Endothelial cell of umbilical vein (primary cell): ENCODE measurements around the gene NEIL3. TPM values are rescaled to one million over a fixed set of nuclear protein-coding genes. Genes with fewer than 3 reads are reported as not detected.

Experiments
- BruUV-seq: library from RNA; stranded (reverse); fragments of 400-500 nt; replicated peaks from 2 replicates; lab custom pipeline; 2021; lab: Mats Ljungman, UMichigan
- CTCF ChIA-PET: fragments of 300-600, 350-600 bp; sonication (Branson Sonifier 250); formaldehyde crosslinking; loops from one replicate; lab custom pipeline; 2021; ENCODE audit warnings: antibody characterized with exemption, inconsistent platforms; lab: Charles Lee
- POLR2A ChIA-PET: fragments of 300-600, 350-600 bp; sonication (Branson Sonifier 250); formaldehyde crosslinking; loops from one replicate; lab custom pipeline; 2021; ENCODE audit warnings: antibody characterized with exemption, inconsistent platforms; lab: Charles Lee
- DNase-seq: peaks from one replicate; pipeline ENCODE4 v3.0.0-alpha.2; 2011; ENCODE audit warnings: low read depth, low spot score
- FAIRE-seq: peaks from 2 replicates; lab custom pipeline; 2011; peaks lifted over from hg19 to GRCh38; lab: Jason Lieb, UNC
- H2AFZ ChIP-seq: 2 replicates; pipeline ENCODE4 v1.6.0; 2012; ENCODE audit warnings: low read depth, low read length, control low read depth, inconsistent platforms
- H3K27ac ChIP-seq: 2 replicates; pipeline ENCODE4 v1.5.1; 2011; ENCODE audit warnings: low read depth, mild to moderate bottlenecking, control low read depth, low read length, moderate library complexity; ENCODE audit not compliant: insufficient read depth
- H3K27me3 ChIP-seq, 2 experiments: 2 replicates each; pipeline versions ENCODE4 v1.6.0 to v1.6.1; 2011; ENCODE audit warnings: low read length in 2 of 2, mixed read lengths in 1 of 2; ENCODE audit not compliant: control insufficient read depth in 2 of 2, insufficient read depth in 2 of 2
- H3K36me3 ChIP-seq, 2 experiments: 2 replicates in 1 of 2; 3 replicates in 1 of 2; pipeline ENCODE4 v1.5.1; 2011; ENCODE audit warnings: low read length in 2 of 2, mild to moderate bottlenecking in 1 of 2, moderate library complexity in 1 of 2; ENCODE audit not compliant: control insufficient read depth in 2 of 2, insufficient read depth in 2 of 2; ENCODE audit errors: extremely low read depth in 1 of 2
- H3K4me1 ChIP-seq: 3 replicates; pipeline ENCODE4 v1.5.1; 2011; ENCODE audit warnings: mild to moderate bottlenecking, low read length; ENCODE audit not compliant: control insufficient read depth, insufficient read depth; ENCODE audit errors: extremely low read depth
- H3K4me2 ChIP-seq: 2 replicates; pipeline ENCODE4 v1.6.1; 2011; ENCODE audit warnings: low read length, control low read depth, mixed read lengths; ENCODE audit not compliant: insufficient read depth
- H3K4me3 ChIP-seq, 3 experiments: fragments of 200-600 bp in 1 of 3; sonication (generic), shearing (Covaris generic) in 1 of 3; replicated peaks in 1 of 3; 2 replicates each; pipeline ENCODE4 v1.5.1; 2011 to 2016; ENCODE audit warnings: control low read depth in 3 of 3, low read length in 3 of 3, mild to moderate bottlenecking in 2 of 3, inconsistent platforms in 1 of 3, low read depth in 1 of 3, moderate library complexity in 1 of 3; ENCODE audit not compliant: insufficient read depth in 1 of 3
- H3K79me2 ChIP-seq: 2 replicates; pipeline ENCODE4 v1.6.0; 2012; ENCODE audit warnings: low read length, inconsistent platforms; ENCODE audit not compliant: control insufficient read depth, insufficient read depth
- H3K9ac ChIP-seq: replicated peaks from 2 replicates; pipeline ENCODE3; 2011; ENCODE audit warnings: low read length, control low read depth; ENCODE audit not compliant: insufficient read depth; ENCODE audit errors: extremely low read depth
- H3K9me1 ChIP-seq: replicated peaks from 3 replicates; pipeline ENCODE4 v1.6.0; 2011; ENCODE audit warnings: mild to moderate bottlenecking, low read length; ENCODE audit not compliant: control insufficient read depth, insufficient read depth; ENCODE audit errors: extremely low read depth
- H3K9me3 ChIP-seq: replicated peaks from 2 replicates; pipeline ENCODE4 v1.5.1; 2012; ENCODE audit warnings: low read length, inconsistent platforms; ENCODE audit not compliant: control insufficient read depth, insufficient read depth
- H4K20me1 ChIP-seq: replicated peaks from 2 replicates; pipeline ENCODE3; 2011; ENCODE audit warnings: mild to moderate bottlenecking, low read length; ENCODE audit not compliant: control insufficient read depth, insufficient read depth; ENCODE audit errors: extremely low read depth
- CTCF ChIP-seq, 2 donors: IDR thresholded peaks; 1 replicate in 1 of 2; 2 replicates in 1 of 2; pipeline ENCODE4 v1.5.1; 2011; ENCODE audit warnings: low read length in 2 of 2, mild to moderate bottlenecking in 2 of 2, moderate library complexity in 2 of 2, control low read depth in 1 of 2, inconsistent platforms in 1 of 2, low read depth in 1 of 2; ENCODE audit not compliant: insufficient read depth in 1 of 2; ENCODE audit errors: extremely low read depth in 1 of 2
- EZH2 ChIP-seq: IDR thresholded peaks from 2 replicates; pipeline ENCODE4 v1.6.1; 2012; ENCODE audit warnings: borderline replicate concordance, low read depth, mild to moderate bottlenecking, moderate library complexity, low read length, inconsistent platforms; ENCODE audit not compliant: severe bottlenecking
- FOS ChIP-seq: IDR thresholded peaks from 2 replicates; pipeline ENCODE4 v1.6.1; 2011; ENCODE audit warnings: mild to moderate bottlenecking, low read length, moderate library complexity, borderline replicate concordance; ENCODE audit not compliant: insufficient read depth
- GATA2 ChIP-seq: IDR thresholded peaks from 2 replicates; pipeline ENCODE4 v1.7.0; 2011; ENCODE audit warnings: low read depth, mild to moderate bottlenecking, moderate library complexity, mixed read lengths, low read length; ENCODE audit not compliant: insufficient read length, insufficient read depth
- JUN ChIP-seq: IDR thresholded peaks from 2 replicates; pipeline ENCODE4 v1.6.1; 2011; ENCODE audit warnings: borderline replicate concordance, low read depth; ENCODE audit not compliant: insufficient read length, insufficient read depth
- MAX ChIP-seq: IDR thresholded peaks from 2 replicates; pipeline ENCODE4 v1.6.1; 2011; ENCODE audit not compliant: insufficient read depth, insufficient read length
- MYC ChIP-seq: IDR thresholded peaks from one replicate; pipeline ENCODE4 v1.6.1; 2011; ENCODE audit warnings: mild to moderate bottlenecking, low read depth, low read length
- POLR2A ChIP-seq: IDR thresholded peaks from 2 replicates; pipeline ENCODE4 v1.6.1; 2012; ENCODE audit warnings: low read depth, mild to moderate bottlenecking, control low read depth, low read length
- POLR2AphosphoS5 ChIP-seq: IDR thresholded peaks from 2 replicates; pipeline ENCODE4 v1.6.1; 2012; ENCODE audit warnings: low read depth, mild to moderate bottlenecking, control low read depth, low read length, moderate library complexity; ENCODE audit not compliant: insufficient read depth
- dilution Hi-C: fragments of 300-500 bp; cut with MboI; formaldehyde crosslinking; loops from one replicate; pipeline ENCODE4 v1.15.0; 2019; ENCODE audit warnings: low sequenced_read_pairs; ENCODE audit not compliant: extremely low pct_ligation_motif_present
- intact Hi-C: fragments of 100-400 bp; cut with micrococcal nuclease; formaldehyde crosslinking; loops from one replicate; pipeline ENCODE4 v1.10.0; 2022
- polyA plus RNA-seq, 4 experiments: library from polyadenylated mRNA; depleted of rRNA in 3 of 4; stranded (reverse) in 3 of 4; unstranded in 1 of 4; fragments of >200 nt; gene quantifications; 2 replicates each; pipeline versions ENCODE4 v1.2.1 to v1.2.3, GENCODE V29; 2011 to 2012; ENCODE audit warnings: missing spikeins in 1 of 4
- total RNA-seq: library from RNA; stranded (reverse); gene quantifications from 2 replicates; pipeline ENCODE4 v1.2.3, GENCODE V29; 2021

Gene NEIL3
- total and polyA plus RNA-seq, 2 donors (not counting 3 experiments of a cell fraction or from before 2014, with no cell fraction given), result 3.7 to 6.9 TPM

DNA sequence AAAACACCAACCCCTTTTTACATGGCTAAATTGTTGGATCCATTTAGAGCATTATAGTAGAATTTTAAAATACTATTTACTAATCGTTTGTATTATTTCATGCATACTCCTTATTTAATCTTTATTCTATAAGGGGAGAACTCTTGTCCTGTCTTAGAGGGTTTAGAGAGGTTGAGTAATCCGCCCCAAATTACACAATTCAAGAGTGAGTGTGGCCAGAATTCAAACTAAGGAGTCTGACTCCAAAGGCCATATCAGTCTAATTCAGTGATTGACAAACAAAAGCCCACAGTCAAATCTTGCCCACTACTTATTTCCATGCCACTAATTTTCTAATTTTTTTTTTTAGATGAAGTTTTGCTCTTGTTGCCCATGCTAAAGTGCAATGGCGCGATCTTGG lies 33.7 kb upstream of the NEIL3 start:
- no peaks in the 10 kb centered on the region for H3K27me3 ChIP-seq
- H3K36me3 ChIP-seq, result no peaks in the 10 kb centered on the region
- no peak overlapping the region for H3K9ac ChIP-seq
- ChIA-PET POLR2A (no interaction called here), CTCF (no interaction called here)
- no peaks in the 10 kb centered on the region for H4K20me1 ChIP-seq
- TF ChIP-seq POLR2AphosphoS5 (no peak), CTCF (IDR thresholded peaks at IDR 0.05; ENCODE audit: extremely low read depth in 1 of 2, insufficient read depth in 1 of 2, low read depth in 1 of 2, low read length in 2 of 2) (no peak)
- H3K79me2 ChIP-seq, result no peaks in the 10 kb centered on the region
- FAIRE-seq (no peak), DNase-seq (no peak)
- no peaks in the 10 kb centered on the region for H3K9me1 ChIP-seq
- no TSS peak for BruUV-seq
- dilution Hi-C loops, result no loop called here
- no peak overlapping the region for H2AFZ ChIP-seq
- no peak overlapping the region for H3K4me2 ChIP-seq
- H3K4me3 ChIP-seq, result no peak overlapping the region
- no peaks in the 10 kb centered on the region for H3K4me1 ChIP-seq
- intact Hi-C loops, result no loop called here
- H3K27ac ChIP-seq, result no peak overlapping the region
- H3K9me3 ChIP-seq, result no peaks in the 10 kb centered on the region

GRCh38 chr4:177281351-177281909 lies 28.2 kb upstream of the NEIL3 start:
- TF ChIP-seq JUN, result no peak
- no peak for TF ChIP-seq GATA2
- no peak for TF ChIP-seq EZH2
- TF ChIP-seq POLR2A, result no peak
- TF ChIP-seq MYC, result no peak
- TF ChIP-seq MAX, result no peak
- TF ChIP-seq FOS, result no peak
- no peak for TF ChIP-seq CTCF (IDR thresholded peaks at IDR 0.05; ENCODE audit: extremely low read depth in 1 of 2, insufficient read depth in 1 of 2, low read depth in 1 of 2, low read length in 2 of 2)
- TF ChIP-seq POLR2AphosphoS5, result no peak

More at GRCh38 chr4:177281351-177281909, 28.2 kb upstream of the NEIL3 start:
- POLR2A ChIA-PET, result interaction anchor here (0.6 kb wide), 1 partner anchor 187 kb away, joined by 3 read pairs; no protein-coding TSS in a partner anchor
- Histone ChIP-seq H3K4me1 (no peaks in the 10 kb centered on the region), H3K36me3 (no peaks in the 10 kb centered on the region), H3K9me3 (no peaks in the 10 kb centered on the region), H3K9ac (no peak overlapping the region), H3K4me3 (no peak overlapping the region), H4K20me1 (no peaks in the 10 kb centered on the region), H3K27ac (no peak overlapping the region), H3K27me3 (no peaks in the 10 kb centered on the region), H3K79me2 (no peaks in the 10 kb centered on the region), H2AFZ (no peak overlapping the region), H3K4me2 (no peak overlapping the region), H3K9me1 (no peaks in the 10 kb centered on the region)
- dilution Hi-C loops (no loop called here), intact Hi-C loops (no loop called here)
- FAIRE-seq (no peak), DNase-seq (no peak)
- BruUV-seq, result no TSS peak
- CTCF ChIA-PET, result no interaction called here
